Stomach (tissue), 4 donors: Measurements from ENCODE around the gene MKX.

Experiments used
- POLR2A ChIP-seq, 4 donors: fragments of 450-650 bp; IDR thresholded peaks; one replicate each; pipeline ENCODE4 v1.6.1; 2016; ENCODE audit warnings: antibody characterized with exemption in 4 of 4, control low read depth in 2 of 4, mild to moderate bottlenecking in 1 of 4, moderate library complexity in 1 of 4
- POLR2AphosphoS5 ChIP-seq, 3 donors: sonication (generic); formaldehyde crosslinking; IDR thresholded peaks; one replicate each; pipeline ENCODE4 v1.6.1; 2016; ENCODE audit warnings: antibody characterized with exemption in 3 of 3
- TF ChIP-seq, protein P1 (sequence below), 7 experiments: fragments of 450-650 bp in 4 of 7; fragments of 200-600 bp in 3 of 7; sonication (generic) in 3 of 7; IDR thresholded peaks; one replicate each; pipeline ENCODE4 v1.5.1; 2016 to 2019; ENCODE audit warnings: antibody characterized with exemption in 7 of 7, control low read depth in 2 of 7, mild to moderate bottlenecking in 1 of 7

DNA sequence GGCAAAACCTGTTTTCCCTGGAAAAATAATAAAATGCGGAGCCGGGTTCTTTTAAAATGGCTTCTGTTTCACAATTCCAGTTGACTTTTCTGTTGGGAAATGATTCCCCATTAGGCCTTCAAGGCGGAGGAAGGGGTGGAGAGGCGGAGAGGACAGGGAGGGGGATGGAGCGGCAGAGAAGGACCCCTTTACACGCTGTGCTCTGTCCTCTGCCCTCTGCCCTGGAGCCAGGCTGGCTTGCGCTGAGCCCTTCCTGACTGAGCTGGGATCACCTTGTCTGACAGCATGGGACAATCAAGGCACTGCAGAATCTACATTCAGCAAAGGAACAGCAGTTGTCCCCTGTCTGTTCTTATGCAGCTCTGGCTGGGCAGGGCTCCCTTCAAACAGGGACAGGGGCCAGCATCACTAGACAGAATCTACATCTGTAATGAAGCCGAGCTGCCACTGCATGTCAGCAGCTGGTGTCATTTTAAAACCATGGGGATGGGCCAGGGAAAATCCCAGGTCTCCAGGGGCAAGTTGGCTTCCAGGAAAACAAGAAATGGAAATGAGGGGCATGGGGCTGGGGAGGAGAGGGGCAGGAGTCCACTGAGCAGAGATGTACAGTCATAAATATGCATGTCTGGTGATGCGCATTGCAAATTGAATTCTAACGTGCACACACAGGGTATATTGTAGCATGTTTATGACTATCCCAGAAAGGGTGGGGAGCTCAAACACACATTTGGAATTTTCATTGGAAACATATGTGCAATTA lies 120.0 kb downstream of the MKX start:
- TF ChIP-seq POLR2A (IDR thresholded peaks at IDR 0.05), result no peak
- TF ChIP-seq, protein P1, sequence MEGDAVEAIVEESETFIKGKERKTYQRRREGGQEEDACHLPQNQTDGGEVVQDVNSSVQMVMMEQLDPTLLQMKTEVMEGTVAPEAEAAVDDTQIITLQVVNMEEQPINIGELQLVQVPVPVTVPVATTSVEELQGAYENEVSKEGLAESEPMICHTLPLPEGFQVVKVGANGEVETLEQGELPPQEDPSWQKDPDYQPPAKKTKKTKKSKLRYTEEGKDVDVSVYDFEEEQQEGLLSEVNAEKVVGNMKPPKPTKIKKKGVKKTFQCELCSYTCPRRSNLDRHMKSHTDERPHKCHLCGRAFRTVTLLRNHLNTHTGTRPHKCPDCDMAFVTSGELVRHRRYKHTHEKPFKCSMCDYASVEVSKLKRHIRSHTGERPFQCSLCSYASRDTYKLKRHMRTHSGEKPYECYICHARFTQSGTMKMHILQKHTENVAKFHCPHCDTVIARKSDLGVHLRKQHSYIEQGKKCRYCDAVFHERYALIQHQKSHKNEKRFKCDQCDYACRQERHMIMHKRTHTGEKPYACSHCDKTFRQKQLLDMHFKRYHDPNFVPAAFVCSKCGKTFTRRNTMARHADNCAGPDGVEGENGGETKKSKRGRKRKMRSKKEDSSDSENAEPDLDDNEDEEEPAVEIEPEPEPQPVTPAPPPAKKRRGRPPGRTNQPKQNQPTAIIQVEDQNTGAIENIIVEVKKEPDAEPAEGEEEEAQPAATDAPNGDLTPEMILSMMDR (IDR thresholded peaks at IDR 0.05), result no peak
- no peak for TF ChIP-seq POLR2AphosphoS5 (IDR thresholded peaks at IDR 0.05)
